ENCODE measurements around the gene CPLX4.

GRCh38 chr18:59282341-59282740, 36.1 kb downstream of the CPLX4 start:
- TF ChIP-seq POLR2A (IDR thresholded peaks at IDR 0.05; ENCODE audit: control extremely low read depth in 1 of 2, low read depth in 2 of 2, low read length in 2 of 2) (no peak), POLR2AphosphoS5 (IDR thresholded peaks at IDR 0.05; ENCODE audit: low read depth, low read length) (no peak)

Measured in H1 (cell line).